Endothelial cell (in vitro differentiated cells): Measurements from ENCODE around the gene HLA-DMB. TPM values are rescaled to one million over a fixed set of nuclear protein-coding genes. Genes with fewer than 3 reads are reported as not detected.
A peak's percentile ranks its signal among the peaks of the same experiment; 100 is the strongest.

Experiments
- DNase-seq: peaks from one replicate; pipeline ENCODE4 v3.0.0; 2021; ENCODE audit warnings: low spot score
- H3K27ac Mint-ChIP-seq: one replicate; pipeline ENCODE4 v1.8.0; 2021; ENCODE audit warnings: mixed read lengths, inconsistent platforms; ENCODE audit not compliant: unreplicated experiment
- H3K27me3 Mint-ChIP-seq: one replicate; pipeline ENCODE4 v1.8.0; 2021; ENCODE audit warnings: mild to moderate bottlenecking, moderate library complexity, mixed read lengths, inconsistent platforms; ENCODE audit not compliant: unreplicated experiment
- H3K36me3 Mint-ChIP-seq: one replicate; pipeline ENCODE4 v1.8.0; 2021; ENCODE audit warnings: mild to moderate bottlenecking, low read depth, mixed read lengths, inconsistent platforms; ENCODE audit not compliant: unreplicated experiment
- H3K4me1 Mint-ChIP-seq: one replicate; pipeline ENCODE4 v1.8.0; 2021; ENCODE audit warnings: mild to moderate bottlenecking, mixed read lengths, inconsistent platforms; ENCODE audit not compliant: unreplicated experiment
- H3K4me3 Mint-ChIP-seq: one replicate; pipeline ENCODE4 v1.8.0; 2021; ENCODE audit warnings: mild to moderate bottlenecking, mixed read lengths, inconsistent platforms; ENCODE audit not compliant: unreplicated experiment
- H3K9me3 Mint-ChIP-seq: one replicate; pipeline ENCODE4 v1.8.0; 2021; ENCODE audit warnings: mixed read lengths, inconsistent platforms; ENCODE audit not compliant: unreplicated experiment
- total RNA-seq: library from RNA; stranded (reverse); fragmentation: NEBNext Ultra II Directional; extraction: Animal tissue kit (Norgen Biotek cat#: 25700); gene quantifications from one replicate; pipeline ENCODE4 v1.2.1, GENCODE V29; 2021; ENCODE audit not compliant: unreplicated experiment
- TF ChIP-seq, protein P1 (sequence below): fragments of 200-600 bp; sonication (generic); IDR thresholded peaks from one replicate; pipeline ENCODE4 v1.5.0; 2021; ENCODE audit warnings: antibody characterized with exemption; ENCODE audit not compliant: unreplicated experiment

HLA-DMB gene
- total RNA-seq, 1 donor from 2014 or later, result 1.3 TPM

DNA sequence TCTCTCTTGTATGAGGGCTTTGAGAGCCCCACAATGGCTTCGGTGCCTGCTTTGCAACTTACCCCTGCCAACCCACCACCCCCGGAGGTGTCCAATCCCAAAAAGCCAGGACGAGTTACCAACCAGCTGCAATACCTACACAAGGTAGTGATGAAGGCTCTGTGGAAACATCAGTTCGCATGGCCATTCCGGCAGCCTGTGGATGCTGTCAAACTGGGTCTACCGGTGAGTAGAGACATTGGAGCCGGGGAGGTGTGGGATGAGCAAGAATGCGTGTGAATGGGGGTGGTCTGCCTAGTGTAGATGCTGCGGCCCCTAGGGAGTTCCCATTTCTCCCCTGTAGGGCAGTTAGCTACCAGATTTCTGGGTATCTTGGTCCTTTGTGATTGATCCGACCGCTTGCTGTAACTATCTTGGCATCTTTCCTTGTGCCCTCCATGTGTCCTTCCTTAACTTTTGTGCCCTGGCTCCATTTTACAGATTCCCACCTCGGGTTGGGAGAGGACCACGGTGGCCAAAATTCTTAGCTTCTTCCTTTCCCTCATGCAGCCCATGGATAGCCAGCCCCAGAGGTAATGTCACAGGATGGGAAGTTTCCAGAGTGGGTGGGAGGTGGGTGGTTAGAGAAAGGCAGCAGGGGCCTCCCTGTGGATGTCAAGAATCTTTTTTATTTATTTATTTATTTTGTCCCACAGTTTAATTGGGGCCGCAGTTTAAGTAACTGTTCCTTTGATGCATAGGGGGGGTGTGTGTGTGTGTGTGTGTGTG, 33.9 kb upstream of the HLA-DMB start:
- H3K27ac Mint-ChIP-seq, result peak overlapping the region; percentile 72
- peaks cover 54% of the 10 kb centered on the region for H3K4me1 Mint-ChIP-seq
- TF ChIP-seq, protein P1, sequence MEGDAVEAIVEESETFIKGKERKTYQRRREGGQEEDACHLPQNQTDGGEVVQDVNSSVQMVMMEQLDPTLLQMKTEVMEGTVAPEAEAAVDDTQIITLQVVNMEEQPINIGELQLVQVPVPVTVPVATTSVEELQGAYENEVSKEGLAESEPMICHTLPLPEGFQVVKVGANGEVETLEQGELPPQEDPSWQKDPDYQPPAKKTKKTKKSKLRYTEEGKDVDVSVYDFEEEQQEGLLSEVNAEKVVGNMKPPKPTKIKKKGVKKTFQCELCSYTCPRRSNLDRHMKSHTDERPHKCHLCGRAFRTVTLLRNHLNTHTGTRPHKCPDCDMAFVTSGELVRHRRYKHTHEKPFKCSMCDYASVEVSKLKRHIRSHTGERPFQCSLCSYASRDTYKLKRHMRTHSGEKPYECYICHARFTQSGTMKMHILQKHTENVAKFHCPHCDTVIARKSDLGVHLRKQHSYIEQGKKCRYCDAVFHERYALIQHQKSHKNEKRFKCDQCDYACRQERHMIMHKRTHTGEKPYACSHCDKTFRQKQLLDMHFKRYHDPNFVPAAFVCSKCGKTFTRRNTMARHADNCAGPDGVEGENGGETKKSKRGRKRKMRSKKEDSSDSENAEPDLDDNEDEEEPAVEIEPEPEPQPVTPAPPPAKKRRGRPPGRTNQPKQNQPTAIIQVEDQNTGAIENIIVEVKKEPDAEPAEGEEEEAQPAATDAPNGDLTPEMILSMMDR, result no peak
- DNase-seq, result no peak
- H3K4me3 Mint-ChIP-seq, result peak overlapping the region; percentile 100
- peaks cover 80% of the 10 kb centered on the region for H3K36me3 Mint-ChIP-seq
- no peaks in the 10 kb centered on the region for H3K9me3 Mint-ChIP-seq
- peaks cover 16% of the 10 kb centered on the region for H3K27me3 Mint-ChIP-seq

DNA sequence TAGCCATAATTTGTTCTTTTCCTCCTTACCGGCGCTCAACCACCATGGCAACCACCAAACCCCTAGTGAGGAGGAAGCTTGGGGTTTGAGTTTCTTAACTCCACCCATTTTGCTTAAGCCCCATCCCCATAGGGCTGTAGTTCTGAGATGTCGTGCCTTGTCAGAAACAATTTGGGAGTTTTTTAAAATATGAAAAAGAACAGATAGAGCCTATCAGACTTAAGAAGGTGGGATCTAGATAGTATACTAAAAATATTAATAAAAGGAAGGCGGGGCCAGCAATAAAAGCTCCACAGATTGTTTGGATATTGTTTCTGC, 33.1 kb upstream of the HLA-DMB start:
- Mint-ChIP-seq H3K36me3 (peaks cover 73% of the 10 kb centered on the region), H3K9me3 (no peaks in the 10 kb centered on the region), H3K4me3 (peak overlapping the region; percentile 100), H3K27ac (peak overlapping the region; percentile 97), H3K27me3 (peaks cover 16% of the 10 kb centered on the region), H3K4me1 (peaks cover 54% of the 10 kb centered on the region)
- no peak for DNase-seq
- TF ChIP-seq, protein P1, result no peak

DNA sequence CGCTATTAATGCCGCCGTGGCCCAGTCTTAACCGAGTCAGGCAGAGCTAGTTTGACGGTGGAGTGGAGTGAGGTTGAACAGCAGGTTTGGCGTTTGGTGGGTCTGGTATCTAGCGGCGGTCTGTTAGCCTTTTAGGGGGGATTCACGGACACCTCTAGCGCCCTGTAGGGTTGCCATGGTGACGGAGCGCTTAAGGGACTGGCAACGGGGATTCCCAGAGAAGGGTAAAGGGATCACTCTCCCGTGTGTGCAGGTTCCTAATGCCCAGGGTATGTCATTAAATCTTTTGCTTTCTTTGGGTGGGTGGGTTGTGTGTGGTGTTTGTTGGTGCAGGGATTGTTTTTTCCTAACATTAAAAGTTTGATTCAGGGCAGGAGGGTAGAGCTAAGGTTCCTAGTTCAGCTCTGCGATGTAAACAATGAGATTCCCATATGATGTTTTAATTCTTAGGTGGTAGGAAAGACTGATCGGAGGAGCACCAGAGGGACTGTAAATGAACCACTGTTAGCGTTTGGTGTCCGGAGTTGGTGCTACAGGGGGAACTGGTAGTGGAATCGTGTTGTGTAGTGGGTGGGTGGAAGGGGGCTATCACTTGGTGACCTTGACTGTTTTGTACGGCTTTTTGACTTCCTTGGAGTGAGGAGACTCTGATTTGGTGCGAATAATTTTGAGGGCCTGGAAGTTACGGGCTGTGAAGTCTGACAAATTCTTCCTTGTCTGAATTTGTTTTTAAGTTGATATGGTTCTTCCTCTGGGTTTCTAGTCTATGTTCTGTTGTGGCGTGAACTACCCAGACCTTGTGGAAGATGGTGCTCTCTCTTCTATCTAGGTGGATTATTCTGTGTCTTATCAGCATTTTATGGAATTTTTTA, 32.6 kb upstream of the HLA-DMB start:
- peak overlapping the region; percentile 100 for H3K4me3 Mint-ChIP-seq
- H3K36me3 Mint-ChIP-seq, result peaks cover 67% of the 10 kb centered on the region
- no peaks in the 10 kb centered on the region for H3K9me3 Mint-ChIP-seq
- DNase-seq, result peak; percentile 24
- H3K27me3 Mint-ChIP-seq, result peaks cover 16% of the 10 kb centered on the region
- H3K4me1 Mint-ChIP-seq, result peaks cover 54% of the 10 kb centered on the region
- H3K27ac Mint-ChIP-seq, result peak overlapping the region; percentile 97
- TF ChIP-seq, protein P1, result no peak

DNA sequence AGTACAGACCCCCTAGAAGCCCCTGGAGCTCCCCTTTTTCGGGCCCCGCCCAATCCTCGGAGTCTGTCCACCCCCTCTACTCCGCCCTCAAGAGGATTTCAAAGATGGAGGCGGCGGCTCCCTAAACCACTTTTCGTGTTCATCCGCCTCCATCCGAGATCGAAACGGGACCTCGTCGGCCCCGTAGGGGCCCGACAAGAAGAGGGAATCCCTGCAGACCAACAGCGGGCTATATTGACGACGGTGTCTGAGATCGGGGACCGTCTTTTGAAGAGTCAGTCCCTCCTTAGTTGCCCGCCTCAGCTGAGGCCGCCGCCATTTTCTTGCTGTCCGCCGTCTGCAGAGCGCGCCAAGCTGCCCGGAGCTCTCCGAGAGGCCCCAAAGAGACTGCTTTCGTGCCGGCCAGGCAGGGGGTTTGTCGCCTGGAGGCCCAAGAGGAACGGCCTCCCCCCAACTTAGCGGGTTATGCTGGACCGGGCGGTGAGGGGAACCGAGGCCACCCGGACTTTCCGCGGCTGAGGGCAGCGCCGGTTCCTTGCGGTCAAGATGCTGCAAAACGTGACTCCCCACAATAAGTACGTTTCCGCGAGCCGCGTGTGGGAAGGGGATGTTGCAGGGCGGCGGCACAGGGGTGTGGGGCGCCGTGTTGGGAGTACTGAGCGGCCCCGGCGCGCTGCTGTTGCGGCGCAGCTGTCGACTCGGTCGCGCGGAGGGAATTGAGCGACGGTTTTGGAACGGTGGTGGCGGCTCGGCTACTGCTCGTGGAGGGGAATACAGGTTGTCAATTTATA, 31.7 kb upstream of the HLA-DMB start:
- DNase-seq, result peak; percentile 47
- TF ChIP-seq, protein P1, result no peak
- Mint-ChIP-seq H3K27me3 (peaks cover 16% of the 10 kb centered on the region), H3K36me3 (peaks cover 64% of the 10 kb centered on the region), H3K27ac (peak overlapping the region; percentile 97), H3K9me3 (no peaks in the 10 kb centered on the region), H3K4me1 (peaks cover 57% of the 10 kb centered on the region), H3K4me3 (peak overlapping the region; percentile 100)
